Inflammatory macrophage treated with lipopolysaccharide for 4 hours (primary cell): Measurements from ENCODE around the gene SLF2.
A peak's percentile ranks its signal among the peaks of the same experiment; 100 is the strongest.

ENCODE experiments used
- DNase-seq: peaks from one replicate; pipeline ENCODE4 v3.0.0-alpha.2; 2020

Gene SLF2

DNA sequence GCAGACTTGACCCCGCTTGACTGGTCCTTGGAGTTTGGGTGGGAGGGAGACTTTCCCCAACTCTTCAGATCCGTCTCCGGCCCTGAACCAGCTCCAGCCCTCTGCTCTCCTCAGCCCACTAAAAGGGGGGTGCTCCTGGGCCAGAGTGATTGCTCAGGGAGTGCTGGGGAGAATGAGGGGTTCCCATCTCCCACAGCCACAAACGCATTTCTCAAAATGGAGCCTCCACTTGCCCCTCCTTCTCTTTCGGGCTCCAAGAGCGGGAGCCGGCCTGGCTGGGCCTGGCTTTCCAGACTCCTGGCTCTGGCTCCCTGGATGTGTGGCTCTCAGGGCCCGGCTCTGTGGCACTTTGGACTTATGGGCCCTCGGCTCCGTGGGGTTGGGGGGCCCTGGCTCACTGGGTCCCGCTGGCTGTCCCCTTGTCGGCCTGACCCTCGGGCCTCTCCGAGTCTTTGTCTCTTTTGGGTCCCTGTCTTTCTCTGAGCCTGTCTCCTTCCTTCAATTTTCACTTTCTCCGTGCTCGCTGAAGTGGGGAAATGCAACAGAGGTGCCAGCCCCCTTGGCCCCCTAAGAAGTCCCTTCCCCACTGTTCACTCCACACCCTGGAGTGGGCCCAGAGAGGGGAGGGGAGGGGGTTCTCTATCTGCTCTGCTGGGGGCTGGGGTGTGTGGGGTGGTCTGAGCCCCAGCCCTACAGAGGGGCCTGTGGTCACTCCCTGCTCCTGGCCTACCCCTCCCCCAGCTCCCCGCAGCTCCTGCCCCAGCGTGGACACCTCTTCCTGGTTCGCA, 87.6 kb downstream of the SLF2 start:
- no peak for DNase-seq

GRCh38 chr10:101000915-101001658, 88.3 kb downstream of the SLF2 start:
- peak; percentile 63 for DNase-seq

GRCh38 chr10:101001659-101002035, 88.9 kb downstream of the SLF2 start:
- DNase-seq = no peak

GRCh38 chr10:101002456-101002855, 89.7 kb downstream of the SLF2 start:
- DNase-seq = no peak

- DNase-seq = no peak
These were observed 91.0 kb downstream of the SLF2 start for GRCh38 chr10:101003639-101004206.

- no peak for DNase-seq
These were observed 92.6 kb downstream of the SLF2 start for GRCh38 chr10:101005361-101005760.

- no peak for DNase-seq
These were observed 93.3 kb downstream of the SLF2 start for GRCh38 chr10:101005869-101006567.

GRCh38 chr10:101006593-101007098, 93.9 kb downstream of the SLF2 start:
- no peak for DNase-seq

DNA sequence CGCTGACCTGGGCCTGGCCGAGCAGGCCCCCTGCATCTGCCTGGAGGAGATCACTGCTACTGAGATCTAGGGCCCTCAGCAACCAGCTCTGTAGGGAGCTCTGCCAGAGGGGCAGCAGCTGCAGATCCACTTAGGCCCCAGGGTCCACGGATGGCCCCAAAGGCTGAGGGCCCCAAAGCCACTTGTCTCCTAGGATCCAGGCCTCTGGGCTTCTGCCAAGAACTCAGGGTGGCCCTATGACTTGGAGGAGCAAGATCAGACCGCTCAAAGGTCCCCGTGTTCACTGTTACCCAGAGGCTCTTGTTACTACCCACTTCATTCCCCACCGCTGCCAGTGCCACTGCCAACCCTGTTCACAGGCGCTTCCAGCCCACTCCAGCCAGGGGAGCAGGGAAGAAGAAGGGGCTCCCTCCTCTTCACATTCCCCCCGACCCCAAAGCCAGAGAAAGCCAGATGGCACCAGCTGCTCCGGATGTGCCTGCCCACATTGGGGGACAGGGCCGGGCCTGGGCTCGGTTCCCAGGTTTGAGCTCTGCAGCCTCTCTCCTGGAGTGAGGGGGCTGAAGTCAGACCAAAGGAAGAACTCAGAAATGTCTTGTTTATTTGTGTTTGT, 94.4 kb downstream of the SLF2 start:
- DNase-seq = no peak

GRCh38 chr10:101007915-101008822, 95.4 kb downstream of the SLF2 start:
- DNase-seq = no peak

DNA sequence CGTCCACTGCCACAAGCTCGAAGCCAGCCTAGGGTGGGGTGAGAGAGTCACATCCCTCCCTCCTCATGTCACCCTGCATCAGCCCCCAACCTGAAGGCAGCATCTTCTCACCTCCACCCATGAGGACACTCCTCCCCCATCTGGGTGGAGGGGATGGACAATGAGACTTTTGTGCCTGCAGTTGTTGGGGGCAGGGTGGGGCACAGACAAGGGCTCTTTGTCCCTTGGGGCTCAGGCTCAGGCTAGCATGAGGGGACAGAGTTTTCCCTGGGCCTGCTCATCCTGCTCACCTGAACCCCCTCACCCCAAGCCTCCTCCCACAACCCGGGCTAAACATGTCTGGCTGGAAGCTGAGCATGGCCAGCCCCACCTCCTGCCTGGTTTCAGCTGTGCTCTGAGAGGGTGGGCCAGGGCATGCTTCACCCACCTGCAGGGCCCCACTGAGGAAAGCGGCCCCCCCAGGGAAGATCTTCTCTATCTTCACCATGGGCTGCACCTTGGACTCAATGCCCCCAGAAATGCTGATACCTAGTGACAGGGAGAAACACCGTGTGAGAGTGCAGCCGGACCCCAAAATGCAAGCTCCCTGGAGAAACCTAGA, 96.2 kb downstream of the SLF2 start:
- no peak for DNase-seq

DNA sequence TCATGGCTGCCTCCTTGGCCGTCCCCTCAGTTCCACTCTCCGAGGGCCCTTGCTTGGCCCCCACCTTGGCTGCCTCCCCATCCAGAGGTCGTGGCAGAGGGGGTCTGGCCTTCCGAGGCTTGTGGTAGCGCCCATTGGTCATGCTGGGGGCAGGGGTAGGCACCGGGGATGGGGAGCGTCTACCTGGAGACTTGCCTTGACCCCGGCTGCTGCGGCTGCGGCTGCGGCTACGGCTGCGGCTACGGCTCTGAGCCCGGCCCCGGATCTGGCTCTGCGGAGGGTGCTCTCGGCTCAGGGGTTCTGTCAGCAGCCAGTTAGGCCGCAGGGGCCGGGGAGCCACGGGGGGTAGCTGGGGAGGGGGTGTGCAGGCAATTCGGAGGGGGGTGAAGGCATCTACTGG, 97.6 kb downstream of the SLF2 start:
- DNase-seq = no peak

GRCh38 chr10:101011517-101012423, 99.0 kb downstream of the SLF2 start:
- no peak for DNase-seq

DNA sequence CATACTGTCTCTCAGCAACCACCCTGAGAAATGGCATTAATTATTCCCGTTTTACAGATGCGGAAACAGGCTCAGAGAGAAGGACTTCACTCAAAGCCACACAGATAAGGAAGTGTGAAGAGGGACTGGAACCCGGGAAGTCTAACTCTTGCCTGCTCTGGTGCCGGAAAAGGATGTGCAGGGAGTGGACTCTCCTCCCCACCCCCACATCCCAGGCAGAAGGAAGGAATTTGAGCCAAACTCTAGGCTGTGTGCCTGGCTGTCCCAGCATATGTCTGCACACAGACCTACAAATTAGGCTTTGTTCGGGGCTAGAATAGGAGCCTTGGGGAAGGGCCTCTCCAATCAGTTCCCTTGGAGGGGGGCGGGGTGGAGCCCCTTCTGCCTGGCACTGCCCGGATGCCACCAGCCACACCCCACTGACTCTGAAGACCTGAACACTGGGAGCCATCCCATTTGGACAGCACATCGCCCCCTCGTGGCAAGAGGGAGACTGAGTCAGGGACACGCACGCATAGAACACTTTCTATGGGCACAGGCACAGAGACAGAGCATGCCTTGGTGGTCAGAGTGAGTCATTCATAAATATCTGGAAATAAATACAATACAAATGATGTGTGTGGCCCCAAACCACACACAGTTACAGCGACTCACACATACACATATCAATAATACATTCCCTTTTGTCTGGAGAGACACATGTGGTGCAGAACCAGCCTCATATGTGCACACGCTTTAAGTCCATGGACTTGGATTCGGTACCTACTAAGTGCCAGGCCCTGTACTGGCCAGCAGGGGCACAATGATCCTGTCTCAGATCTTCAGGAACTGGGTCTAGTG, 100.0 kb downstream of the SLF2 start:
- peak; percentile 81 for DNase-seq

GRCh38 chr10:101013365-101013825, 100.6 kb downstream of the SLF2 start:
- no peak for DNase-seq

DNA sequence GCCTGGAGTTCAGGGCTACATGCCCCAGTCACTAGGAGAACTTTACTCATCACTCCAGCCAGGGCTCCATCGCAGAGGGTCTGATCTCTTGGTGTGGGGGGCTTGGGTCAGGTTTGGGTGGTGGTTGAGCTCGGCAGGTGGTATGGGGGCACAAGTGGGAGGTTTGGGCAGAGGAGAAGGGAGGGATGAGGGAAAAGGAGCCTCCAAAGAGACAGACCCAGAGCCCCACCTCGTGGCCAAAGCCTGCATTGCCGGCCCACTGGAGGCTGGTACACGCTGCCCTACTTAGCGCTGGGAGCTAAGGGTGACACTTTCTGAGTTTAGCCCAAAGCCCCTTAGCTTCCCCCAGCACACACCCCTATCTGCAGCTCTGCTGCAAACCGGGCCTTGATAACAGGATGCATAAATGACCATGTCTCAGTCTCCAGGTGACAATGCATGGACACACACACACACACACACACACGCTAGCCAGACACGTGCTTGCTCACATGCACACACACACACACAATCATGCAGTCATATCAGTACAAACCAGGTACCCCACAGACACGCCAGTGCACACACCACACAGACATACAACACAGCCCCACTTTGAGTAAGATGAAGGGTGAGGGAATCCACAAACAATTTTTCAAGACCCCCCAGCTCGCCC, 101.6 kb downstream of the SLF2 start:
- peak; percentile 61 for DNase-seq
